Activated T-helper 1 cell treated with anti-CD3 and anti-CD28 coated beads, Interleukin-12 subunit alpha, Interleukin-12 subunit beta, Interleukin-2, Interleukin-4 antibody, amounts not matched to agents 30 ng/mL and 10 ng/mL and 1 ng/mL, durations not matched to agents 14 hours and 24 hours and 36 hours (primary cell): ENCODE measurements around the gene BRME1. TPM values are rescaled to one million over a fixed set of nuclear protein-coding genes. Genes with fewer than 3 reads are reported as not detected.

ENCODE experiments used
- total RNA-seq: library from RNA; stranded (reverse); gene quantifications from 2 replicates; pipeline ENCODE4 v1.2.3, GENCODE V29; 2022

Gene BRME1
- total RNA-seq, 1 donor from 2014 or later: 16.6 TPM

Other genes with a start within 250 kb of the BRME1 start
- gene MRI1, start 141.6 kb downstream of the BRME1 start, total RNA-seq: 43.3 and 46.5 TPM in 2 replicates
- gene C19orf53, start 131.7 kb downstream of the BRME1 start, total RNA-seq: 158 and 162 TPM in 2 replicates
- gene ZSWIM4, start 110.7 kb downstream of the BRME1 start, total RNA-seq: 7.6 and 7.9 TPM in 2 replicates
- 1.5 and 3.1 TPM in 2 replicates for gene NANOS3, start 29.0 kb downstream of the BRME1 start, total RNA-seq
- 43.9 and 45.6 TPM in 2 replicates for gene CC2D1A, start 84 bp upstream of the BRME1 start, total RNA-seq
- not detected in 2 replicates for gene PODNL1, start 32.3 kb upstream of the BRME1 start, total RNA-seq
- 57.8 and 61.5 TPM in 2 replicates for gene DCAF15, start 46.4 kb upstream of the BRME1 start, total RNA-seq
- 16.0 and 17.0 TPM in 2 replicates for gene RFX1, start 100.2 kb upstream of the BRME1 start, total RNA-seq
- gene RLN3, start 122.0 kb upstream of the BRME1 start, total RNA-seq: not detected in 2 replicates
- 82.5 and 84.9 TPM in 2 replicates for gene IL27RA, start 125.6 kb upstream of the BRME1 start, total RNA-seq
- 0.65 TPM in 1 of 2 replicates, not detected in the other for gene PALM3, start 156.0 kb upstream of the BRME1 start, total RNA-seq
- gene MISP3, start 166.7 kb upstream of the BRME1 start, total RNA-seq: 2.3 TPM in 2 replicates
- 0.67 and 1.1 TPM in 2 replicates for gene C19orf67, start 179.7 kb upstream of the BRME1 start, total RNA-seq
- gene SAMD1, start 184.6 kb upstream of the BRME1 start, total RNA-seq: 130 TPM in 2 replicates
- 58.6 and 63.7 TPM in 2 replicates for gene PRKACA, start 211.6 kb upstream of the BRME1 start, total RNA-seq
- 76.3 and 77.4 TPM in 2 replicates for gene ASF1B, start 230.5 kb upstream of the BRME1 start, total RNA-seq